ENCODE data around the gene NADK. TPM values are rescaled to one million over a fixed set of nuclear protein-coding genes. Genes with fewer than 3 reads are reported as not detected.
A peak's percentile ranks its signal among the peaks of the same experiment; 100 is the strongest.
"Not testable (repeated sequence)": the region's sequence is repeated elsewhere in the genome, so short reads cannot be mapped to it uniquely, and the experiment has no call there.

NADK gene
- total and polyA plus RNA-seq, 2 of the 13 experiments (the other 11 are each of a cell fraction or from before 2014, with no cell fraction given), result 56.6 to 60.1 TPM

DNA sequence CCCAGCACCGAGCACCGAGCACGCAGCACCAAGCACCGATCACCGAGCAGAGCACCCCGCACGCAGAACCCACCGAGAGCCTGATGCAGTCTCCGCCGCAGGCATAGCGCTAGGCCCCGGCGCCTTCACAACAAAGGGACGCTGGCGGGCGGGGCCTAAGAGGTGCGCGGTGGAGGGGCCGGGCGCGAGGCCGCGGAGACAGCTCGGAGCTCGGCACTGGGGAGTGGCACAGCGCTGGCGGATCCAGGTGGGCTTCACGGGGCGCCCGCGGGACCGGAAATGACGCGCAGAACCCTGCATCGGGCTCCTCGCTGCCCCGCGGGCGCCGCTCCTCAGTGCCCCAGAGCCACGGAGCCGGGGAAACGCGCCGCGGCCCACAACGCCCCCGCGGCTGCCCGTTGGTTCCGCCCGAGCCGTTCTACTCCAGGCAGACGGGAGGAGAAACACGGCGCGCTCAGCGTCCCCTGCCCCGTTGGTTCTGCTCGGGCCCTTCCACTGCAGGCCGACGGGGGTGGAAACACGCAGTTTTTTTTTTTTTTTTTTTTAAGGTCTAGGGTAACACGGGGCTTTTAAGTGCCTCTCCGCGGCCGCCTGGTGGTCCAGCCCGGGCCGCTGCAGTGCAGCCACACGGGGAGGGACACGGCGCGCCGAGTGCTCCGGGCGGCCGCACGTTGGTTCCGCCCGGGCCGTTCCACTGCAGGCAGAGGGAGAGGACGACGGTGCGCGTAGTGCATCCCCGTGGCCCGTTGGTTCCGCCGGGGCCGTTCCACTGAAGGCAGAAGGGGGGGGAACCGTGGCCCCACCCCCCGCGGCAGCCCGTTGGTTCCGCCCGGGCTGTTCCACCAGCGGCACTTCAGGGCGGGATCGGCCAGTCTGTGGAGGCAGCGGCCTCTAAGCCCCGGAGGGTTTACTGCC lies 32.4 kb downstream of the NADK start (continued):
- TF ChIP-seq, protein P1, sequence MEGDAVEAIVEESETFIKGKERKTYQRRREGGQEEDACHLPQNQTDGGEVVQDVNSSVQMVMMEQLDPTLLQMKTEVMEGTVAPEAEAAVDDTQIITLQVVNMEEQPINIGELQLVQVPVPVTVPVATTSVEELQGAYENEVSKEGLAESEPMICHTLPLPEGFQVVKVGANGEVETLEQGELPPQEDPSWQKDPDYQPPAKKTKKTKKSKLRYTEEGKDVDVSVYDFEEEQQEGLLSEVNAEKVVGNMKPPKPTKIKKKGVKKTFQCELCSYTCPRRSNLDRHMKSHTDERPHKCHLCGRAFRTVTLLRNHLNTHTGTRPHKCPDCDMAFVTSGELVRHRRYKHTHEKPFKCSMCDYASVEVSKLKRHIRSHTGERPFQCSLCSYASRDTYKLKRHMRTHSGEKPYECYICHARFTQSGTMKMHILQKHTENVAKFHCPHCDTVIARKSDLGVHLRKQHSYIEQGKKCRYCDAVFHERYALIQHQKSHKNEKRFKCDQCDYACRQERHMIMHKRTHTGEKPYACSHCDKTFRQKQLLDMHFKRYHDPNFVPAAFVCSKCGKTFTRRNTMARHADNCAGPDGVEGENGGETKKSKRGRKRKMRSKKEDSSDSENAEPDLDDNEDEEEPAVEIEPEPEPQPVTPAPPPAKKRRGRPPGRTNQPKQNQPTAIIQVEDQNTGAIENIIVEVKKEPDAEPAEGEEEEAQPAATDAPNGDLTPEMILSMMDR (CRISPR knock-in tag; IDR thresholded peaks at IDR 0.05), result peak; percentile 45
- TF ChIP-seq PHF21A (CRISPR knock-in tag; IDR thresholded peaks at IDR 0.05) (0 out of 2 replicates have a peak, but pooled peaks have one; percentile 30), SPEN (CRISPR knock-in tag; IDR thresholded peaks at IDR 0.05; ENCODE audit: low read depth) (0 out of 2 replicates have a peak, but pooled peaks have one; percentile 11), BHLHE40 (IDR thresholded peaks at IDR 0.05; ENCODE audit: low read length) (peak; percentile 89), BRD4 (CRISPR knock-in tag; IDR thresholded peaks at IDR 0.05) (0 out of 2 replicates have a peak, but pooled peaks have one; percentile 34), FOXK2 (IDR thresholded peaks at IDR 0.05) (peak; percentile 99), SAP130 (CRISPR knock-in tag; IDR thresholded peaks at IDR 0.05; ENCODE audit: low read depth) (peak; percentile 55), ZNF788 (CRISPR knock-in tag; IDR thresholded peaks at IDR 0.05; ENCODE audit: borderline replicate concordance) (peak; percentile 40; the same call in 1 of the 2 replicates), THAP11 (CRISPR knock-in tag; IDR thresholded peaks at IDR 0.05) (peak; percentile 68), ZNF768 (CRISPR knock-in tag; IDR thresholded peaks at IDR 0.05) (0 out of 2 replicates have a peak, but pooled peaks have one; percentile 13), HDAC1 (CRISPR knock-in tag; IDR thresholded peaks at IDR 0.05) (peak; percentile 39; the same call in 1 of the 2 replicates), POLR2G (IDR thresholded peaks at IDR 0.05; ENCODE audit: low read depth, low read length) (peak; percentile 53), ZFY (CRISPR knock-in tag; IDR thresholded peaks at IDR 0.05) (peak; percentile 47), GABPA (CRISPR knock-in tag; IDR thresholded peaks at IDR 0.05; ENCODE audit: low read depth) (peak; percentile 48; the same call in 1 of the 2 replicates), HOXA3 (CRISPR knock-in tag; IDR thresholded peaks at IDR 0.05) (peak; percentile 55; the same call in 1 of the 2 replicates), ZNF777 (CRISPR knock-in tag; IDR thresholded peaks at IDR 0.05) (peak; percentile 31; the same call in 1 of the 2 replicates), GATAD1 (CRISPR knock-in tag; IDR thresholded peaks at IDR 0.05) (peak; percentile 53)
- TF ChIP-seq, protein P2, sequence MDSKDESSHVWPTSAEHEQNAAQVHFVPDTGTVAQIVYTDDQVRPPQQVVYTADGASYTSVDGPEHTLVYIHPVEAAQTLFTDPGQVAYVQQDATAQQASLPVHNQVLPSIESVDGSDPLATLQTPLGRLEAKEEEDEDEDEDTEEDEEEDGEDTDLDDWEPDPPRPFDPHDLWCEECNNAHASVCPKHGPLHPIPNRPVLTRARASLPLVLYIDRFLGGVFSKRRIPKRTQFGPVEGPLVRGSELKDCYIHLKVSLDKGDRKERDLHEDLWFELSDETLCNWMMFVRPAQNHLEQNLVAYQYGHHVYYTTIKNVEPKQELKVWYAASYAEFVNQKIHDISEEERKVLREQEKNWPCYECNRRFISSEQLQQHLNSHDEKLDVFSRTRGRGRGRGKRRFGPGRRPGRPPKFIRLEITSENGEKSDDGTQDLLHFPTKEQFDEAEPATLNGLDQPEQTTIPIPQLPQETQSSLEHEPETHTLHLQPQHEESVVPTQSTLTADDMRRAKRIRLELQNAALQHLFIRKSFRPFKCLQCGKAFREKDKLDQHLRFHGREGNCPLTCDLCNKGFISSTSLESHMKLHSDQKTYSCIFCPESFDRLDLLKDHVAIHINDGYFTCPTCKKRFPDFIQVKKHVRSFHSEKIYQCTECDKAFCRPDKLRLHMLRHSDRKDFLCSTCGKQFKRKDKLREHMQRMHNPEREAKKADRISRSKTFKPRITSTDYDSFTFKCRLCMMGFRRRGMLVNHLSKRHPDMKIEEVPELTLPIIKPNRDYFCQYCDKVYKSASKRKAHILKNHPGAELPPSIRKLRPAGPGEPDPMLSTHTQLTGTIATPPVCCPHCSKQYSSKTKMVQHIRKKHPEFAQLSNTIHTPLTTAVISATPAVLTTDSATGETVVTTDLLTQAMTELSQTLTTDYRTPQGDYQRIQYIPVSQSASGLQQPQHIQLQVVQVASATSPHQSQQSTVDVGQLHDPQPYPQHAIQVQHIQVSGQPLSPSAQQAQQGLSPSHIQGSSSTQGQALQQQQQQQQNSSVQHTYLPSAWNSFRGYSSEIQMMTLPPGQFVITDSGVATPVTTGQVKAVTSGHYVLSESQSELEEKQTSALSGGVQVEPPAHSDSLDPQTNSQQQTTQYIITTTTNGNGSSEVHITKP (CRISPR knock-in tag; IDR thresholded peaks at IDR 0.05; ENCODE audit: low read depth), result peak; percentile 97
- TF ChIP-seq, protein P3, sequence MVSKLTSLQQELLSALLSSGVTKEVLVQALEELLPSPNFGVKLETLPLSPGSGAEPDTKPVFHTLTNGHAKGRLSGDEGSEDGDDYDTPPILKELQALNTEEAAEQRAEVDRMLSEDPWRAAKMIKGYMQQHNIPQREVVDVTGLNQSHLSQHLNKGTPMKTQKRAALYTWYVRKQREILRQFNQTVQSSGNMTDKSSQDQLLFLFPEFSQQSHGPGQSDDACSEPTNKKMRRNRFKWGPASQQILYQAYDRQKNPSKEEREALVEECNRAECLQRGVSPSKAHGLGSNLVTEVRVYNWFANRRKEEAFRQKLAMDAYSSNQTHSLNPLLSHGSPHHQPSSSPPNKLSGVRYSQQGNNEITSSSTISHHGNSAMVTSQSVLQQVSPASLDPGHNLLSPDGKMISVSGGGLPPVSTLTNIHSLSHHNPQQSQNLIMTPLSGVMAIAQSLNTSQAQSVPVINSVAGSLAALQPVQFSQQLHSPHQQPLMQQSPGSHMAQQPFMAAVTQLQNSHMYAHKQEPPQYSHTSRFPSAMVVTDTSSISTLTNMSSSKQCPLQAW (CRISPR knock-in tag; IDR thresholded peaks at IDR 0.05), result peak; percentile 53; the same call in 1 of the 2 replicates
- TF ChIP-seq GABPA (IDR thresholded peaks at IDR 0.05; ENCODE audit: low read depth, low read length), result not testable (repeated sequence)
- TF ChIP-seq, protein P4, sequence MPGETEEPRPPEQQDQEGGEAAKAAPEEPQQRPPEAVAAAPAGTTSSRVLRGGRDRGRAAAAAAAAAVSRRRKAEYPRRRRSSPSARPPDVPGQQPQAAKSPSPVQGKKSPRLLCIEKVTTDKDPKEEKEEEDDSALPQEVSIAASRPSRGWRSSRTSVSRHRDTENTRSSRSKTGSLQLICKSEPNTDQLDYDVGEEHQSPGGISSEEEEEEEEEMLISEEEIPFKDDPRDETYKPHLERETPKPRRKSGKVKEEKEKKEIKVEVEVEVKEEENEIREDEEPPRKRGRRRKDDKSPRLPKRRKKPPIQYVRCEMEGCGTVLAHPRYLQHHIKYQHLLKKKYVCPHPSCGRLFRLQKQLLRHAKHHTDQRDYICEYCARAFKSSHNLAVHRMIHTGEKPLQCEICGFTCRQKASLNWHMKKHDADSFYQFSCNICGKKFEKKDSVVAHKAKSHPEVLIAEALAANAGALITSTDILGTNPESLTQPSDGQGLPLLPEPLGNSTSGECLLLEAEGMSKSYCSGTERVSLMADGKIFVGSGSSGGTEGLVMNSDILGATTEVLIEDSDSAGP (CRISPR knock-in tag; IDR thresholded peaks at IDR 0.05; ENCODE audit: borderline replicate concordance), result peak; percentile 52; the same call in 1 of the 2 replicates

Data from HepG2 (cell line).